ENCODE measurements around the gene LYL1. TPM values are rescaled to one million over a fixed set of nuclear protein-coding genes. Genes with fewer than 3 reads are reported as not detected.

The LYL1 gene
- total and polyA plus RNA-seq, 2 of the 13 experiments (the other 11 are each of a cell fraction or from before 2014, with no cell fraction given) = 0.75 to 0.92 TPM

DNA sequence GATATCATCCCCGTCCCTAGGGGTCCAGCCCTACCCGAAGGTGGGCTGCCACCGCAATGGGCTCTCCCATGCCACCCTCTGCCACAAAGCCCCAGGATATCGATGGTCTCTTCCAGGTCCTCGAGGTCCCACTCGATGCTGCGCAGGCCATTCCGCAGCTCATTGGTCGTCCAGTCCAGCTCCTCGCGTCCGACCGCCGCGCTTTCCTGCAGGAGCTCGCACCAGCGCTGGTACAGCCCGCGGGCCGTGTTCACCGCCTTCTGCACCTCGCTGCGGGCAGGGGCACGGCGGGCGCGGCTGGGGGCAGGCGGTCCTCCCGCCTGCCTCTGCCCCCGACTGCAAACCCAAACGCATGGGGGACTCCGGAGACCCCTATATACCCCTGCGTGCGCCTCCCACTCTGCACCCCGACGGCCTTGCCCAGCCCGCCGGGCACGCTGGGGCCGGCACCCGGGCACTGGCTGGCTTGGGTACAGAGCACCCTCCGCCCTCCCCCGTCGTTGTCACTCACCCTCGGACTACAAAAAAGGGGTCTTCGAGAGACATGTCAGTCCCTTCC, 47.0 kb upstream of the LYL1 start (continued):
- TF ChIP-seq, protein P1, sequence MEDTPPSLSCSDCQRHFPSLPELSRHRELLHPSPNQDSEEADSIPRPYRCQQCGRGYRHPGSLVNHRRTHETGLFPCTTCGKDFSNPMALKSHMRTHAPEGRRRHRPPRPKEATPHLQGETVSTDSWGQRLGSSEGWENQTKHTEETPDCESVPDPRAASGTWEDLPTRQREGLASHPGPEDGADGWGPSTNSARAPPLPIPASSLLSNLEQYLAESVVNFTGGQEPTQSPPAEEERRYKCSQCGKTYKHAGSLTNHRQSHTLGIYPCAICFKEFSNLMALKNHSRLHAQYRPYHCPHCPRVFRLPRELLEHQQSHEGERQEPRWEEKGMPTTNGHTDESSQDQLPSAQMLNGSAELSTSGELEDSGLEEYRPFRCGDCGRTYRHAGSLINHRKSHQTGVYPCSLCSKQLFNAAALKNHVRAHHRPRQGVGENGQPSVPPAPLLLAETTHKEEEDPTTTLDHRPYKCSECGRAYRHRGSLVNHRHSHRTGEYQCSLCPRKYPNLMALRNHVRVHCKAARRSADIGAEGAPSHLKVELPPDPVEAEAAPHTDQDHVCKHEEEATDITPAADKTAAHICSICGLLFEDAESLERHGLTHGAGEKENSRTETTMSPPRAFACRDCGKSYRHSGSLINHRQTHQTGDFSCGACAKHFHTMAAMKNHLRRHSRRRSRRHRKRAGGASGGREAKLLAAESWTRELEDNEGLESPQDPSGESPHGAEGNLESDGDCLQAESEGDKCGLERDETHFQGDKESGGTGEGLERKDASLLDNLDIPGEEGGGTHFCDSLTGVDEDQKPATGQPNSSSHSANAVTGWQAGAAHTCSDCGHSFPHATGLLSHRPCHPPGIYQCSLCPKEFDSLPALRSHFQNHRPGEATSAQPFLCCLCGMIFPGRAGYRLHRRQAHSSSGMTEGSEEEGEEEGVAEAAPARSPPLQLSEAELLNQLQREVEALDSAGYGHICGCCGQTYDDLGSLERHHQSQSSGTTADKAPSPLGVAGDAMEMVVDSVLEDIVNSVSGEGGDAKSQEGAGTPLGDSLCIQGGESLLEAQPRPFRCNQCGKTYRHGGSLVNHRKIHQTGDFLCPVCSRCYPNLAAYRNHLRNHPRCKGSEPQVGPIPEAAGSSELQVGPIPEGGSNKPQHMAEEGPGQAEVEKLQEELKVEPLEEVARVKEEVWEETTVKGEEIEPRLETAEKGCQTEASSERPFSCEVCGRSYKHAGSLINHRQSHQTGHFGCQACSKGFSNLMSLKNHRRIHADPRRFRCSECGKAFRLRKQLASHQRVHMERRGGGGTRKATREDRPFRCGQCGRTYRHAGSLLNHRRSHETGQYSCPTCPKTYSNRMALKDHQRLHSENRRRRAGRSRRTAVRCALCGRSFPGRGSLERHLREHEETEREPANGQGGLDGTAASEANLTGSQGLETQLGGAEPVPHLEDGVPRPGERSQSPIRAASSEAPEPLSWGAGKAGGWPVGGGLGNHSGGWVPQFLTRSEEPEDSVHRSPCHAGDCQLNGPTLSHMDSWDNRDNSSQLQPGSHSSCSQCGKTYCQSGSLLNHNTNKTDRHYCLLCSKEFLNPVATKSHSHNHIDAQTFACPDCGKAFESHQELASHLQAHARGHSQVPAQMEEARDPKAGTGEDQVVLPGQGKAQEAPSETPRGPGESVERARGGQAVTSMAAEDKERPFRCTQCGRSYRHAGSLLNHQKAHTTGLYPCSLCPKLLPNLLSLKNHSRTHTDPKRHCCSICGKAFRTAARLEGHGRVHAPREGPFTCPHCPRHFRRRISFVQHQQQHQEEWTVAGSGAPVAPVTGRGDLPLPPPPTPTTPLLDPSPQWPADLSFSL (CRISPR knock-in tag; IDR thresholded peaks at IDR 0.05) = no peak
- no peak for TF ChIP-seq ZNF557 (CRISPR knock-in tag; IDR thresholded peaks at IDR 0.05)
- peak; percentile 80 for TF ChIP-seq ZNF446 (CRISPR knock-in tag; IDR thresholded peaks at IDR 0.05)
- TF ChIP-seq, protein P2, sequence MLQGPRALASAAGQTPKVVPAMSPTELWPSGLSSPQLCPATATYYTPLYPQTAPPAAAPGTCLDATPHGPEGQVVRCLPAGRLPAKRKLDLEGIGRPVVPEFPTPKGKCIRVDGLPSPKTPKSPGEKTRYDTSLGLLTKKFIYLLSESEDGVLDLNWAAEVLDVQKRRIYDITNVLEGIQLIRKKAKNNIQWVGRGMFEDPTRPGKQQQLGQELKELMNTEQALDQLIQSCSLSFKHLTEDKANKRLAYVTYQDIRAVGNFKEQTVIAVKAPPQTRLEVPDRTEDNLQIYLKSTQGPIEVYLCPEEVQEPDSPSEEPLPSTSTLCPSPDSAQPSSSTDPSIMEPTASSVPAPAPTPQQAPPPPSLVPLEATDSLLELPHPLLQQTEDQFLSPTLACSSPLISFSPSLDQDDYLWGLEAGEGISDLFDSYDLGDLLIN (CRISPR knock-in tag; IDR thresholded peaks at IDR 0.05; ENCODE audit: borderline replicate concordance) = no peak
- TF ChIP-seq ZNF431 (CRISPR knock-in tag; IDR thresholded peaks at IDR 0.05; ENCODE audit: borderline replicate concordance, low read depth) = no peak
- TF ChIP-seq, protein P3, sequence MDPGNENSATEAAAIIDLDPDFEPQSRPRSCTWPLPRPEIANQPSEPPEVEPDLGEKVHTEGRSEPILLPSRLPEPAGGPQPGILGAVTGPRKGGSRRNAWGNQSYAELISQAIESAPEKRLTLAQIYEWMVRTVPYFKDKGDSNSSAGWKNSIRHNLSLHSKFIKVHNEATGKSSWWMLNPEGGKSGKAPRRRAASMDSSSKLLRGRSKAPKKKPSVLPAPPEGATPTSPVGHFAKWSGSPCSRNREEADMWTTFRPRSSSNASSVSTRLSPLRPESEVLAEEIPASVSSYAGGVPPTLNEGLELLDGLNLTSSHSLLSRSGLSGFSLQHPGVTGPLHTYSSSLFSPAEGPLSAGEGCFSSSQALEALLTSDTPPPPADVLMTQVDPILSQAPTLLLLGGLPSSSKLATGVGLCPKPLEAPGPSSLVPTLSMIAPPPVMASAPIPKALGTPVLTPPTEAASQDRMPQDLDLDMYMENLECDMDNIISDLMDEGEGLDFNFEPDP (CRISPR knock-in tag; conservative IDR thresholded peaks at IDR 0.05) = no peak
- no peak for TF ChIP-seq PLRG1 (conservative IDR thresholded peaks at IDR 0.05)
- TF ChIP-seq ZNF3 (CRISPR knock-in tag; IDR thresholded peaks at IDR 0.05) = no peak
- no peak for TF ChIP-seq ZNF788 (CRISPR knock-in tag; IDR thresholded peaks at IDR 0.05; ENCODE audit: borderline replicate concordance)
- TF ChIP-seq GATA4 (IDR thresholded peaks at IDR 0.05; ENCODE audit: borderline replicate concordance, low read depth) = no peak
- no peak for TF ChIP-seq ZNF34 (CRISPR knock-in tag; IDR thresholded peaks at IDR 0.05; ENCODE audit: borderline replicate concordance)
- TF ChIP-seq KAT8 (CRISPR knock-in tag; IDR thresholded peaks at IDR 0.05) = no peak
- 0 out of 2 replicates have a peak, but pooled peaks have one; percentile 25 for TF ChIP-seq REL (CRISPR knock-in tag; conservative IDR thresholded peaks at IDR 0.05)
- TF ChIP-seq GTF3A (CRISPR knock-in tag; conservative IDR thresholded peaks at IDR 0.05) = no peak
- TF ChIP-seq ZNF556 (CRISPR knock-in tag; IDR thresholded peaks at IDR 0.05; ENCODE audit: borderline replicate concordance) = no peak
- no peak for TF ChIP-seq JUNB (CRISPR knock-in tag; IDR thresholded peaks at IDR 0.05; ENCODE audit: borderline replicate concordance)
- peak; percentile 17 for TF ChIP-seq TEAD3 (CRISPR knock-in tag; optimal IDR thresholded peaks at IDR 0.05; ENCODE audit: borderline replicate concordance)
- TF ChIP-seq, protein P4, sequence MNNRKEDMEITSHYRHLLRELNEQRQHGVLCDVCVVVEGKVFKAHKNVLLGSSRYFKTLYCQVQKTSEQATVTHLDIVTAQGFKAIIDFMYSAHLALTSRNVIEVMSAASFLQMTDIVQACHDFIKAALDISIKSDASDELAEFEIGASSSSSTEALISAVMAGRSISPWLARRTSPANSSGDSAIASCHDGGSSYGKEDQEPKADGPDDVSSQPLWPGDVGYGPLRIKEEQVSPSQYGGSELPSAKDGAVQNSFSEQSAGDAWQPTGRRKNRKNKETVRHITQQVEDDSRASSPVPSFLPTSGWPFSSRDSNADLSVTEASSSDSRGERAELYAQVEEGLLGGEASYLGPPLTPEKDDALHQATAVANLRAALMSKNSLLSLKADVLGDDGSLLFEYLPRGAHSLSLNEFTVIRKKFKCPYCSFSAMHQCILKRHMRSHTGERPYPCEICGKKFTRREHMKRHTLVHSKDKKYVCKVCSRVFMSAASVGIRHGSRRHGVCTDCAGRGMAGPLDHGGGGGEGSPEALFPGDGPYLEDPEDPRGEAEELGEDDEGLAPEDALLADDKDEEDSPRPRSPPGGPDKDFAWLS (CRISPR knock-in tag; IDR thresholded peaks at IDR 0.05; ENCODE audit: borderline replicate concordance) = no peak
- no peak for TF ChIP-seq ZNF775 (CRISPR knock-in tag; IDR thresholded peaks at IDR 0.05; ENCODE audit: borderline replicate concordance)
- TF ChIP-seq NKX3-1 (CRISPR knock-in tag; IDR thresholded peaks at IDR 0.05) = 0 out of 2 replicates have a peak, but pooled peaks have one; percentile 18
